CMK (cell line): Measurements from ENCODE around the gene OSCP1.

Source experiments
- DNase-seq: peaks from one replicate; pipeline ENCODE4 v3.0.0-alpha.2; 2010; ENCODE audit warnings: low read depth

OSCP1 gene

DNA sequence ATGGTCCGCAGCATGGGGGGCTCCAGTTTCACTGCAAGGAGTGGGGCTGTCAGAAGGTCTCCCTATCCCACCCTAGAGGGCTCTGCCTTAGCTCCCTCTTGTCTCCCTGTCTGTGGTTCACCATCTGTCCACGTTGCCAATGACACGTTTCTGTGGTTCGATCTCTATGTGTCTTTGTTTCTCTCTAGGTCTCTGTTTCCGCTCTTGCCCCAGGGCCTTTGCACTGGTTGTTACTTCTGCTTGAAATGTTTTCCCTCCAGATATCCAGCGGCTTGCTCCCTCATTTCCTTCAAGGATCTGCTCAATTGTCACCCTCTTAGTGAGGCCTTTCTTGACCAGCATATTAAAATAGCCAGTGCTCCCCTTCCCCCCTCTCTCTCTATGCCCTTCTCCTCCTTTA, 22.4 kb upstream of the OSCP1 start:
- no peak for DNase-seq

DNA sequence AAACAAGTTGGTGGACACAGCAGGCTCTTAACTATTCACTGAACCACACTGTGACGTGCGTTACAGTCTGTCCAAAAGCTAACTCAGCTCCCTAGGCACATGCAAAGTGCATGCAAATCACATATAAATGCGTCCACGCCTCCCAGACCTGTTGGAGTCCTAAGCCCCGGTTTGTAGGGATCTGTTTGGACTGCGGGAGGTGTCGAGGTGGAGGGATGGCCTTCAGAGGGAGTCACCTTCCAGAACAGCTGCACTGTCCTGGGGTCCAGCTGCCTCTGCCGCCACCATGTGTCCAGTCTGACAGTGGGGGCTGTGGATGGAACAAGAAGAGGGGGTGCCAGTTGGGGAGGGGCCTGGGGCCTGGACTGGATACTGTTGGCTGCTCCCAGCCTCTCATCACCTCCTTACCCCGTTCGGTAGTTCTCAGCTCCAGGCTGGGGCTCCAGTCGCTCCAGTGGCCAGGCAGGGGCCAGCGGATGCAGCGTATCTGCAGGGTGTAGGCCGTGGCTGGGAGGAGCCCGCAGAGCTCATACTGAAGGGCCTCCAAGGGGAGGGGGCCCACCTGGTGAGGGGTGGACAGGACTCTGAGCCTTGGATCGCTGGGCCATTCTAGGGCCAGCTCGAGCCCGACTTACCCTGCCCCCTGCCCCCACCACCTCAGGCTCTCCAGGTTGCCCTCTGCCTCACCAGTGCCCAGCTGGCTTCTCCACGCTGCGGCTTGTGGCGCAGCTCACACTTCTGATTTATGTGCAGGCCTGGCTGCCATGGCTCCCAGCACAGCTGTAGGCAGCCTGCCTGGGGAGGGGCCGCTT, 21.8 kb upstream of the OSCP1 start:
- DNase-seq = no peak

DNA sequence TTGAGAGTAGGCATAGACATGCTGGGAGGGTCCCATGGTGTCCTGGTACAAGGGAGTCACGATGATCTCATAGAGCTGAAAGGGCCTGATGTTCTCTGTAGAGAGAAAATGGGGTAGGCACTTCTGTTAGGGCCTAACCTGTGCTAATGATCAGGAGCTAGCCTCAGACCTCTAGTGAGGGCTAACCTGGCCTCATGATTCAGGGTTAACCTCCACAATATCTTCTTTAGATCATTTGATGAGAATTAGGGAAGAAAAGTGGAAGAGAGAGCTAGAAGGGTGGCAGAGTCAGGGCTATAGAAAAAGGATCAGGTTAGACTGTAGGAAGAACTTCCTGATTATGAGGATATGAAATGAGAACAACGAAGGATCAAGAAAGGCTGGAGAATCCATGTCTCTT, 18.9 kb upstream of the OSCP1 start:
- no peak for DNase-seq

DNA sequence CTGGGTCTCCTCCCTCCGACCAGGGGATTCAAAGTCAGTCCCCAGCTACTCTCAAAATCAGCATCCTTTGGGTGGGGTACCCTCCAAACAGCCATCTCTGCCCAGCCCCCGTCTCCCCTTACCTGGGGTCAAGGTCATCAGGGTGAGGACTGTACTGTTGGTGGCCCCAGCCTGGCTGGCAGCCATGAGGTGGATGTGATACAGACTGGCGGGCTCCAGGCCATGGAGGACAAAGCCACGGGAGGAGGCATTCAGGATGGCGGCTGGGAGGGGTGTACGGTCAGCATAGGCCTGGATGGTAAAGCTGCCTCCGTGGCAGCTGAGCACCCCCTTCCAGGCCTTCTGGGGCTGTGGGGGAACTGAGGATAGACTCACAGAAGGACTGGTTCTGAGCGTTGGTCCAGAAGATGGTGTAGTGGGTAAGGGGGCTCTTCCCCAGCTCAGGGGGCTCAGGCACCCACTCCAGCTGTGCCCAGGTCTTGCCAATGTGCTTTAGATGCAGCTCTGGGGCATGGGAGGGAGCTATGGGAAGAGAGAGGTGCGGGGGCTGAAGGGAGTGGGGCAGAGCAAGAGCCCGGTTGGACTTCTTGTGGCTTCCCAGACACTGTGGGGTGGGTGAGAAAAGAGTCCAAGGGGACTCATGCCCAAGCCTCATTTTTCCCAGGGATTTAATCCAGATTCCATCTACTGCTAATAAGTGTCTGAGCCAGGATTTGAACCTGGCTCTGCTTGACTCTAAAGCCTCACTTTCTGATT, 17.6 kb upstream of the OSCP1 start:
- no peak for DNase-seq

DNA sequence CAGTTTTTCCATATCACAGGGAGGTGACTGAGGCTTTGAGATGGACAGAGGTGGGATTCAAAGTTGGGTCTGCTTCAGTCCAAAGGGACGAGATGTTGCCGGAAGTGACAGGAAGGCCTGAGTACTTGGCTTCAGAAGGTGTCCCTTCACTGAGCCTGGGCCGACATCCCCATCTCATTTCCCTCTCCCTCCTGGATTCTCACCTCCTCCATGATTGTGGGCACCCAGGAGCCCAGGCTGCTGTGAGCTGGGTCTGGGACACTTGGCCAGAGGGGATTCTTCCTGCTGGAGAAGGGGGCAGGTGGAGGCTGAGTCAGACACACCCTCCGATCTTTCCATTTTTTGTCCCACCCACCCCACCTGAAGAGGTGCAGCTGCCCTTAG, 16.8 kb upstream of the OSCP1 start:
- DNase-seq = no peak

DNA sequence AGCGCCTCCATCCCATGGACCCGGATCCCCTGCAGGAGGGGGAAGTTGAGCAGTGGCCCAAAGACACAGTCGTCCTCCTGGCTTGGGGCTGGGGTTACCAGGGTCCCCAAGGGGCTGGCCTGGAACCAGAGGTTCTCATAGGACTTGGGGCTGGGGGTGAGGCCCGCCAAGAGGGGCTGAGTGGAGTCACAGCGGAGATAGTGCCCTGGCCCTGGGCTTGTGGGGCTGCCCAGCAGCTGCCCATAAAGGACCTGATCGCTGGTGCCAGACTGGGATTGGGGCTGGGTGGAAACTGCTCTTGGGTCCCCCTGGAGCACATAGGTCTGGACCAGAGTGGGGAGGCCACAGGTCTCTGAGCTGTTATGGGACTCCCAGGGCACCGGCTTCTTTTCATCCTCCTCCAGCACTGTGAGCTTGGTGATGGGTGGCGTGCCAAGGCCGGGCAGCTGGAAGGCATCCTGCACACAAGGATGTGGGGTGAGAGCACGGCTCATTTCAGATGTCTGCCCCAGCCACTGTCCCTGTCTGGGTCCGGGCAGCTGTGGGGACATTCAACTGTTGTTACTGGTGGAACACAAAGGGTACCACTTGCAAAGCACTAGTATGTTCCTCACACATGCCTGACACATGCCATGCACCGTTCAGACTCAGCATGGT, 16.2 kb upstream of the OSCP1 start:
- DNase-seq = no peak

DNA sequence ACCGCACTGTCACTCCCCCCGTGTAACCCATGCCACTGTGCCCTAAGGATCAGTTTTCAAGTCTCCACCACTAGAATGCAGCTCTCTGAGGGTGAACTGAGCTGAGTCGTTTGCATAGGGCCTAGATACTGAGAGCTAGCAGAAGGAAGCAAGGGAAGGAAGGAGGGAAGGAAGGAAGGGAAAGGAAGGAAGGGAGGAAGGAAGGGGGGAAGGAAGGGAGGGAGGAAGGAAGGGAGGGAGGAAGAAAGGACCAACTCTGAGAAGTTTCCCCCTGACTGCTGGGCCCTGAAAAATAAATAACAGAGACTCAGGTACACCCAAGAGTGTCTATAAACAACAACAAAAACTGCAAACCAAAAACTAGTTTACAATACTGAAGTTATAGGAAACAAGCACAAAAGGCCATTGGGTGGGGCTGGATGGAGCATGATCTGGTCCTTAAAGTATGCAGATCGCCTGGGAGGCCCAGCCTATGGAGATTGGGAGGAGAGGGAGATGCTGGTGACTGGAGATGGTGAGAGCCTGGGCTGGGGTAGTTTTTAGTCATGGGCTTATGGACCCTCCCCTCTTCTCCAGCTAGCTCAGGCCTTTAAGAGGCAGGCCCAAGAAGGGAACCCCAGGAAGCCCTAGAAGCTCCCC, 15.6 kb upstream of the OSCP1 start:
- DNase-seq = no peak

DNA sequence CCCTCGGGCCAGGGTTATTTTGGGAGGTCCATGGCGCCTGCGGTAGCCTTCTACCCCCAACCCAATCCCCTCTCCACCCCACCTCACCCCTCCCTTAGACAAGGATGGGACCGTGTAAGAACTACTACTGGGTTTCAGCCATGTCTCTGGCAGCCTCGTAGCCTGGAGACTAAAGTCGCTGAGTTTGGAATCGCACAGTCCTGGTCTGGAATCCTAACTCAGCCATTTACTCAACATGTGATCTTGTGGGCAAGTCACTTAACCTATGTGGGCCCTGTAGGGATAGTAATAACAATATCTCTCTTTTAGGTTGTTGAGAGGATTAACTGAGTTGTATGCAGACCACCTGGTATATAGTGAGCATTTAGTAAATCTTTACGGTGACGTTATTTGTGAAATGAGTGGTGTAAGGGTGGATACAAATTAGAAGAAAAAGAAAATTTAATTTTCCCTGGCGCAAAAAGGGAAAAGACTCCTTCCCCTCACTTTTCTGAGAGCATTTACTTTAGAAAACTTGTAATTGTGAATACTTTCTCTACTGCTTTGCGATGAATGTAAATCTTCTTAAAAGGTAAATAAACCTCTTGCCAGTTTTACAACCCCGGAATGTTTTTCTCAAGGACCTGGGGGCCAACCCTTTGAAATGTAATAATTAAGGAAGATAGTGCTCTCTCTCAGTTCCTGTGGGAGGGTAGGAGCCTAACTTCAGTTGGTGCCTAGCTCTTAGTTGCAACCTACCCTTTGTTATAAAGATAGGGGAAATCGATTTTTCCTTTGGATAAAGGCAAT, 14.5 kb upstream of the OSCP1 start:
- no peak for DNase-seq

DNA sequence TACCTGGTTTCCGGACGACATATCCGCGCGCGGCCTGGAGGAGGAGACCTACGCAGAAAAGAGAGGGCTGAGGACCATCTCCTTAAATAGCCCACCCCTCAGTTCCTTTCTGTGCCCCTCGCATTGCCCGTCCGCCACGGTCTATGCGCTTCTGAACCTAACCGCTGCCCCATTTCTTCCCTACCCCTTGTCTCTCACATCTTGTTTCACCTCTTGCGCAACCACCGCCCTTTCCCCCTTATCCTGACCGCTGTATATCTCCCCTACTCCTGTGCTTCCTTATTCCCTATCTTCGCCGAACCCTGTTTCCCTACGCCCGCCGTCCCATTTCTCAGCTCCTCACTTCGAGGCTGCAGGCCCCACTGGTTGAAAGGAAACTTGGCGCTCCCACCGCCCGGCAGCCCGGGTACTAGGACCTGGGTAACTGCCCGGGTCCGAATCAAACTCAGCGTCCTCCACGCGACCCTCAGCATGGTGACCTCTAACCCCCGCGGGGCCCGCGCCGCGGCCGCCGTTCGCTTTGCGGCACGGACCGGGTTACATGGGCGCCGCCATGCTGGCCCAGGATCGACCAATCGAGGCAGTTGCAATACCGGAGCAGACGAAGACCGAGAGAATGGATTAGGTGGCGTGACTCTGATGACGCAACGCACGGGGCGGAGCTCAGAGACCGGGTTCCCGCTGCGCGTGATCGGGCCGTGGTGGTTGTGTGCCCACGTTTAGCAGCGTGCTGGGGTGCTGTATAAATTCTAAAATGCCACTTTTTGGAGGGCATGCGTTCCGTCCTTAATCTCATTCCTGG, 13.8 kb upstream of the OSCP1 start, which contains the start of gene MRPS15:
Gene MRPS15, minus strand, starts transcription at position 582 of the 802 bp plus-strand sequence. Its CDS starts 109 bp downstream, at position 473.
- DNase-seq = peak; percentile 94

DNA sequence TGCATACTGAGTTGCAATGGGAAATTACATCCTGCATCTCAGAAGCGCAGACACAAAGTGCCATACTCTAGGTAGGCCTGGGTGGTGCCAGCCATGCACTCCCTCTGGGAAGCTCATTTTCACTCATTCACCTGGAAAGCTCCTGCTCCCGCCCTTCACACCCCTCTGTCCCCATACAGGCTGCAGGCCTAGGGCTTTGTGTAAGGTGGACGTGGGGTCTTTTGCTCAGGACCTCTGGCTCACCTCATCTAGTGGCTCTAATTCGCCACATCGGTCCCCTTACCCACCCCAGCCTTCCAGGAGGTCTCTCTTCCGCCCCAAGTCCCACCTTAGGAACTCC, 13.2 kb upstream of the OSCP1 start:
- no peak for DNase-seq

DNA sequence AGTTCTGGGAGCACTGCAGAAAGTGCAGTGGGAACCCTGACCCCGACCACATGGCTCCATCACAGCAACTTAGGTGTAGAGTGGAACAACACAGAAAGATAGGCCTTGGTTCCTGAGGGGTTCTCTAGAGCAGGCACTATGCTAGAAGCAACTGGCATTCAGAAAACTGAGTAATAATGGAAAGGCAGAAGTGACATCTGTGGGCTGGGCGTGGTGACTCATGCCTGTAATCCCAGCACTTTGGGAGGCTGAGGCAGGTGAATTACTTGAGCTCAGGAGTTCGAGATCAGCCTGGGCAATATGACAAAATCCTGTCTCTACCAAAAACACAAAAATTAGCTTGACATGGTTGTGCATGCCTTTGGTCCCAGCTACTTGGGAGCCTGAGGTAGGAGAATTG, 8.7 kb upstream of the OSCP1 start:
- no peak for DNase-seq

DNA sequence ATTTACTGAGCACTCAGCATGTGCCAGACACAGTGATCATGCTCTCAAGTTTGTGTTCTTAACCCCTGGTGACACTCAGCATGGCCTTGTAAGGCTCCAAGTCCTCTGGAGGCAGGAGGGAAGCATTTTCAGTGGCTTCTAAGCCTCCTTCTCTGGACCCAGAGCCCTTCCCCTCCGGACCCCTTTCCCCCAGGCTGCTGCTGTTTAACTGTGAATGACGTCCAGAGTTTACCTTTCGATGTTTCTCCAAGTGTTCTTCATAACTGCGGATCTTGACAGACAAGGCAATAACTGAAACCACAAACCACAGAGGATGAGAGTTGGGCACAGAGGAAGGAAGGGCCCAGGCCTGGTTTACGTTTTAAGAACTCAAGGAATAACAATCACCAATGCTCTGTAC, 7.4 kb upstream of the OSCP1 start:
- DNase-seq = peak; percentile 57

DNA sequence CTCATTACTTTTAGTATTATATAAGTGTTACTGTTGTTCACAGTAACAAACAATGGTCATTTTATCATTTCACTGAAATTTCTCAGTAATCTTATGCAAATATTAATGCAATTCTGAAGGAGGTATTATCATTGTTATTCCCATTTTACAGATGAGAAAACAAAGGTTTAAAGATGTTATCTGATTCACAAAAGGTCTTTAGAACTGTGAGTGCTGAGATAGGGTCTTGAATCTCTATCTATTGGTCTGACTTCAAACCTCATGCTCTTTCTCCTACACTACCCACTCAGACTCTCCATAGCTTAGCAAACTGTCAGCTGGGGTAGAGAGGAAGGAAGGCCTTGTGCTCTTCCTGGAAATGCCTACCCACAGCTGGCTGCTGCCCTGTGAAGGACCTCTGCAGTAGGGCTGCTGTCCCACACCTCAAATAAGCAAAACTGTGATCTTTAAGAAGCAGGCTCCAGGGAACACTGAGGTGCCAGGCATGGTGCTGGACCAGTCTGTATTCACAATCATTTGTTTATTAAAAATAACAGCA, 6.2 kb upstream of the OSCP1 start:
- no peak for DNase-seq

DNA sequence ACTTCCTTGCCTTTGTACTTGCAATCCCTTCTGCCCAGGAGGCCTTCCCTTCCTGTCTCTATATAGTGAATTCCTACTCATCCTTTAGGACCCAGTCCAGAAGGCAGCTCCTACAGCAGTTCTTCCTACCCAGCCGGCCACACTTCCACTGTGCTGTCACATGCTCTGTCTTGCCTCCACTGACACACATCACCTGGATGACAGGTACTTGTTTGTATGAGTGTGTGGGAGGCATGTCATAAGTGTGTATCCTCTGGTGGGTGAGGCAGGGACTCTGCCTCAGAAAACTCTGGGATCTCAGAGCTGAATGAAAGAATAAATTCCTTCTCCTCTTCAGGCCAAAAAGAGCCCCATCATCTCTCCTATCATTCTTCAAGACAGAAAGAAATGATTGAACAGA, 5.1 kb upstream of the OSCP1 start:
- DNase-seq = no peak

DNA sequence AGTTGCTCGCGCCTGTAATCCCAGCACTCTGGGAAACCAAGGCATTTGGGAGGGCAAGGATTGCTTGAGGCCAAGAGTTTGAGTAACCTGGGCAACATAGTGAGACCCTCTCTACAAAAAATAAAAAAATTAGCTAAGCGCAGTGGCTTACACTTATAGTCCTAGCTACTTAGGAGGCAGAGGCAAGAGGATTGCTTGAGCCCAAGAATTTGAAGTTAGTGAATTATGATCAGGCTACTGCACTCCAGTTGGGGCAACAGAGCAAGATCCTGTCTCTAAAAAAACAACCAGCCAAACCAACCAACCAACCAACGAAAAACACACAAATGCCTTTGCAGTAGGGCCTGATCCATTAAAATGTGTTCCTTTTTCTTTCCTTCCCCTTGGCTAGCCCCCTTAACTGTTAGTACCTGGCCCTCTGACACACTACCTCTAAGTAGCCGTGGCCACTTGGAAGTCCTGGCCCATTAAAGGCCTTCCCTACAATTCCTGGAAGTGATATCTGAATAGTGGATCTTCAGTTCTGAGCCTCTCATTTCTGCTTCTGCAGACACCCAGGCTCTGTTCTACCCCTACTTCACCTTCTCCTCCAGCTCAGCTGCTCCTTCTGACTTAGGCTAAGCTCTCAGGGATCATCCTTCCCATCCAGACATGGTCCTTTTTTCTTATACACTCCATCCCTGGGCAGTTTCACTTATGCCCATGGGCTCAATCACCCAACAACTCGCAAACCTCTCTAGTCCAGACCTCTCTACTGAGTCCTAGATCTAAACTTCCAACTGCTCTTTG, 3.5 kb upstream of the OSCP1 start:
- DNase-seq = no peak

DNA sequence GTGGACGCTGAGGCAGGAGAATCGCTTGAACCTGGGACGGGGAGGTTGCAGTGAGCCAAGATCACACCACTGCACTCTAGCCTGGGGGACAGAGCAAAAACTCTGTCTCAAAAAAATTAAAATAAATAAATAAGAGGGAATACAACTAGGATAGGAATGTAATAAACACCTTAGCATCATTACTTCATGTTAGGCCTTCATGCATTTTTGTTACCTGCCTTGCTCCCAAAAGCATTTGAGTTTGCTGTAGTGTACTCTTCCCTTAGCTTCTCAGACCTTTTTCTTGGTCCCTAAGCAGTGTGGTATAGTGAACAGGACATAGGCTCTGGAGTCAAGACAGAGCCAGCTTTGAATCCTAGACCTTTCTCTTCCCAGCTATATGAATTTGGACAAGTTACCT, 2.8 kb upstream of the OSCP1 start:
- no peak for DNase-seq

DNA sequence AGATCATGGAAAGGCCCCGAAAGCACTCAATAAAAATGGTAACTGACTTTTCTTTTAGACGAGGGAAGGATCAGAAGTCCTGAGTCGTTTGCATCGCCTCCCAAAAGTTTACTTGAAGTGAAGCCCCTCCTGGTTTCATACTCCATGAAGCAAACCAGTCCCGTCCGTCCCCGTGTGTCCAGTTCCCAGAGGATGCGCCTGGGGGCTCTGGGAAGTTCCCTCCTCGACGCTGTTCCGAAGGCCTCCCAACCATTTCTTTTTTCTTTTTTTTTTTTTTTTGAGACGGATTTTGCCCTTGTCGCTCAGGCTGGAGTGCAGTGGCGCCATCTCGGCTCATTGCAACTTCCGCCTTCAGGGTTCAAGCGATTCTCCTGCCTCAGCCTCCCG, 661 bp upstream of the OSCP1 start:
- no peak for DNase-seq

DNA sequence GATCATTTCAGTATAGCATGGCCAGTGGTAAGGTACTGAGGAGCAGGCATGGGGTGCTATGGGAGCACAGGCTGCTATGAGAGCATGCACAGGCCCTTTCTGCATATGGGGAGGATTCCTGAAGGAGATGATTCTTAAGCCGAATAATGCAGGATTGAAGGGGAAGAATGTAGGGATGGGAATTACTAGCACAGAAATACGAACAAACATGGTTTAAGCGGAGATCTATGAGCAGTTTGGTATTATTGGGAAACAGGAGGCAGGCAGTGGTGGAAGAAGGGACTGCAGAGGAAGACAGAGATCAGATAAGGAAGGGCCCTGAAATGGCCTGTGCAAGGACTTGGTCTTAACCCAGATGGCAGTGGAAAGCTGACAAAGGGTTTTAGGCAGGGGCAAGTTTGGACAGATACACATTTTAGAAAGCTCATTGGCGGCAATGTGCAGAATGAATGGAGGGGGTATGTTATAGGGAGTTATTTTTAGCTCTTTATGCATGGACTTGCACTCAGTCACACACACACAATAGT, 1.7 kb downstream of the OSCP1 start:
- DNase-seq = peak; percentile 45

DNA sequence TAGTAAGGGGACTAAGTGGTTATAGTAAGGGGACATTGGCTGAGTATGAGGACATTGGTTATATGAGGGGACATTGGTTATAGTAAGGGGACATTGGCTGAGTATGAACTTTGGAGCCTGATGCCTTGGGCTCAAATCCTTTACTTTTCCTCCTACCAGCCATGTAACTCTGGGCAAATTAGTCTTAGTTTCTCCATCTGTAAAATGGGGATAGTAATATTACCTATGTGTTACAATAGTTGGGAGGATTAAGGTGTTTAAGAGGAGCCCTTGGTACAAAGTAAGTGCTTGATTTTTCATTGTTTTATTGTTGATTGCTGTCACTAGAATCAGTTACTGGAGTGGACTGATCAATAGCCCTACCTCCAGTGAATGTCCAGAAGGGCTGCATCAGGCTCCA, 2.8 kb downstream of the OSCP1 start:
- DNase-seq = no peak

DNA sequence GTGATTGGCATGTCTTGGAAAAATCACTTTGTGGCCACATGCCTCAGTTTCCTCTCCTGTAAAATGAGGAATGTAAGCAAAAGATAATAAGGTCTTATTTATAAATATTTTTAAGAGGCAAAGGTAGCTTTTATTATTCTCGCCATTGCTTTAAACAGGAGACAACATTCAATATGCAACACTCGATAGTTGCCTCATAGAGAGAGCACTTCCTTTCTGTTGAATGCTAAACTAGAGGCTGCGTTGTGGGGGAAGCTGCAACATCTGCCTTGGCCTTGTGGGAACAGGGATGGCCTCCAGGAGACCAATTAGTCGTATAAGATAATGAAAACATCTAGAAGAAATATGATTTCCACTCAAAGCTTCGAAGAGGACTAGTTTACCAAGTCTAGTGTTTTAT, 3.5 kb downstream of the OSCP1 start:
- no peak for DNase-seq
